CD14-positive monocyte (primary cell): ENCODE data around the gene CASTOR2. TPM values are rescaled to one million over a fixed set of nuclear protein-coding genes. Genes with fewer than 3 reads are reported as not detected.
"Not testable (repeated sequence)": the region's sequence is repeated elsewhere in the genome, so short reads cannot be mapped to it uniquely, and the experiment has no call there.

Experiments
- DNase-seq, 3 donors: peaks; one replicate each; pipeline ENCODE4 v3.0.0-alpha.2; 2011 to 2022
- H2AFZ ChIP-seq: 2 replicates; pipeline ENCODE4 v1.6.0; 2012; ENCODE audit warnings: mild to moderate bottlenecking, low read depth, low read length, inconsistent platforms; ENCODE audit not compliant: insufficient read depth, poor library complexity, severe bottlenecking
- H3K27ac ChIP-seq, 2 donors: 1 replicate in 1 of 2; 2 replicates in 1 of 2; pipeline ENCODE4 v1.5.1; 2012 to 2013; ENCODE audit warnings: low read length in 2 of 2, control low read depth in 1 of 2, inconsistent platforms in 1 of 2, low read depth in 1 of 2, mild to moderate bottlenecking in 1 of 2
- H3K27me3 ChIP-seq, 2 donors: one replicate each; pipeline versions ENCODE4 v1.6.0 to v1.6.1; 2011 to 2013; ENCODE audit warnings: low read length in 2 of 2; ENCODE audit not compliant: control insufficient read depth in 2 of 2, insufficient read depth in 2 of 2
- H3K36me3 ChIP-seq, 2 donors: replicated peaks in 1 of 2; 1 replicate in 1 of 2; 2 replicates in 1 of 2; pipeline versions ENCODE4 v1.5.1 to v1.6.1; 2012 to 2013; ENCODE audit warnings: low read length in 2 of 2, control low read depth in 1 of 2, inconsistent platforms in 1 of 2, mild to moderate bottlenecking in 1 of 2; ENCODE audit not compliant: insufficient read depth in 2 of 2, control insufficient read depth in 1 of 2
- H3K4me1 ChIP-seq, 2 donors: 1 replicate in 1 of 2; 2 replicates in 1 of 2; pipeline versions ENCODE4 v1.5.1 to v1.6.1; 2012 to 2013; ENCODE audit warnings: low read length in 2 of 2, control low read depth in 1 of 2, inconsistent platforms in 1 of 2, mild to moderate bottlenecking in 1 of 2, moderate library complexity in 1 of 2; ENCODE audit not compliant: insufficient read depth in 2 of 2, control insufficient read depth in 1 of 2
- H3K4me2 ChIP-seq: replicated peaks from 2 replicates; pipeline ENCODE3; 2012; ENCODE audit warnings: low read length, moderate library complexity, mild to moderate bottlenecking; ENCODE audit not compliant: poor library complexity, severe bottlenecking; ENCODE audit errors: extremely low read depth
- H3K4me3 ChIP-seq, 3 experiments: fragments of 200-600 bp in 1 of 3; sonication (generic) in 1 of 3; replicated peaks in 1 of 3; 1 replicate in 2 of 3; 2 replicates in 1 of 3; pipeline ENCODE4 v1.5.1; 2011 to 2013; ENCODE audit warnings: low read length in 3 of 3, mild to moderate bottlenecking in 3 of 3, control low read depth in 2 of 3, low read depth in 2 of 3, inconsistent platforms in 1 of 3, moderate library complexity in 1 of 3
- H3K79me2 ChIP-seq: 2 replicates; pipeline ENCODE4 v1.6.0; 2012; ENCODE audit warnings: mild to moderate bottlenecking, control low read depth, inconsistent platforms, low read length, moderate library complexity; ENCODE audit not compliant: insufficient read depth
- H3K9ac ChIP-seq: 2 replicates; pipeline ENCODE4 v1.6.0; 2017; ENCODE audit warnings: low read length, mild to moderate bottlenecking; ENCODE audit not compliant: insufficient read depth, poor library complexity, severe bottlenecking
- H3K9me3 ChIP-seq, 2 donors: replicated peaks in 1 of 2; 1 replicate in 1 of 2; 2 replicates in 1 of 2; pipeline versions ENCODE4 v1.5.1 to v1.6.1; 2012 to 2013; ENCODE audit warnings: low read length in 2 of 2, control low read depth in 1 of 2; ENCODE audit not compliant: control insufficient read depth in 1 of 2, insufficient read depth in 1 of 2
- H4K20me1 ChIP-seq: 2 replicates; pipeline ENCODE4 v1.6.0; 2012; ENCODE audit warnings: mild to moderate bottlenecking, low read length, control low read depth, moderate library complexity; ENCODE audit not compliant: insufficient read depth
- H3K27ac Mint-ChIP-seq, 7 donors: one replicate each; pipeline ENCODE4 v1.8.0; 2020; ENCODE audit warnings: mild to moderate bottlenecking in 7 of 7, mixed read lengths in 7 of 7, moderate library complexity in 6 of 7, inconsistent platforms in 2 of 7
- H3K27me3 Mint-ChIP-seq, 3 donors: one replicate each; pipeline ENCODE4 v1.8.0; 2021 to 2022; ENCODE audit warnings: low read depth in 3 of 3, mild to moderate bottlenecking in 3 of 3, mixed read lengths in 3 of 3, moderate library complexity in 3 of 3, inconsistent platforms in 1 of 3
- H3K36me3 Mint-ChIP-seq, 2 donors: one replicate each; pipeline ENCODE4 v1.8.0; 2020; ENCODE audit warnings: mixed read lengths in 2 of 2, inconsistent platforms in 1 of 2, mild to moderate bottlenecking in 1 of 2
- H3K4me1 Mint-ChIP-seq: one replicate; pipeline ENCODE4 v1.8.0; 2020; ENCODE audit warnings: mild to moderate bottlenecking, mixed read lengths
- H3K4me3 Mint-ChIP-seq, 2 donors: one replicate each; pipeline ENCODE4 v1.8.0; 2020; ENCODE audit warnings: mild to moderate bottlenecking in 2 of 2, mixed read lengths in 2 of 2, moderate library complexity in 1 of 2
- H3K9me3 Mint-ChIP-seq, 7 donors: one replicate each; pipeline ENCODE4 v1.8.0; 2020 to 2022; ENCODE audit warnings: mixed read lengths in 7 of 7, mild to moderate bottlenecking in 6 of 7, moderate library complexity in 6 of 7, inconsistent platforms in 2 of 7
- WGBS: methylation state at CpG from one replicate; pipeline ENCODE4 v1.1.5; 2013; ENCODE audit warnings: missing lambda C conversion rate; ENCODE audit not compliant: insufficient coverage; 5-methylcytosine and 5-hydroxymethylcytosine counted together
- intact Hi-C, 2 donors: fragments of 100-400 bp; cut with micrococcal nuclease; formaldehyde crosslinking; loops; one replicate each; pipeline versions ENCODE4 v1.15.0 to v1.15.1; 2023
- polyA plus RNA-seq, 3 donors: library from polyadenylated mRNA; depleted of rRNA in 1 of 3; unstranded in 2 of 3; stranded (reverse) in 1 of 3; fragments of 300-500 nt in 2 of 3; fragments of >200 nt in 1 of 3; fragmentation: Illumina TruSeq in 2 of 3; gene quantifications; 1 replicate in 2 of 3; 2 replicates in 1 of 3; pipeline ENCODE4 v1.2.3, GENCODE V29; 2012 to 2021
- TF ChIP-seq, protein P1 (sequence below): fragments of 200-600 bp; IDR thresholded peaks from one replicate; pipeline ENCODE4 v1.8.0; 2022; ENCODE audit warnings: antibody characterized with exemption, mild to moderate bottlenecking

CASTOR2 gene
- polyA plus RNA-seq, 3 donors, result 0.29 to 2.4 (median 0.79) TPM

- Mint-ChIP-seq H3K9me3 (peaks cover 0 to 2% (median 0%) of the 10 kb centered on the region in 7 donors), H3K4me1 (peaks cover 6% of the 10 kb centered on the region), H3K27ac (no peak overlapping the region), H3K36me3 (no peaks in the 10 kb centered on the region), H3K4me3 (no peak overlapping the region), H3K27me3 (peaks cover 3 to 8% (median 4%) of the 10 kb centered on the region in 3 donors)
- no peak overlapping the region for H3K4me2 ChIP-seq
- intact Hi-C loops, result no loop called here
- H4K20me1 ChIP-seq, result no peaks in the 10 kb centered on the region
- no peaks in the 10 kb centered on the region for H3K27me3 ChIP-seq
- no peaks in the 10 kb centered on the region for H3K79me2 ChIP-seq
- H2AFZ ChIP-seq, result no peak overlapping the region
- no peak overlapping the region for H3K27ac ChIP-seq
- TF ChIP-seq, protein P1, sequence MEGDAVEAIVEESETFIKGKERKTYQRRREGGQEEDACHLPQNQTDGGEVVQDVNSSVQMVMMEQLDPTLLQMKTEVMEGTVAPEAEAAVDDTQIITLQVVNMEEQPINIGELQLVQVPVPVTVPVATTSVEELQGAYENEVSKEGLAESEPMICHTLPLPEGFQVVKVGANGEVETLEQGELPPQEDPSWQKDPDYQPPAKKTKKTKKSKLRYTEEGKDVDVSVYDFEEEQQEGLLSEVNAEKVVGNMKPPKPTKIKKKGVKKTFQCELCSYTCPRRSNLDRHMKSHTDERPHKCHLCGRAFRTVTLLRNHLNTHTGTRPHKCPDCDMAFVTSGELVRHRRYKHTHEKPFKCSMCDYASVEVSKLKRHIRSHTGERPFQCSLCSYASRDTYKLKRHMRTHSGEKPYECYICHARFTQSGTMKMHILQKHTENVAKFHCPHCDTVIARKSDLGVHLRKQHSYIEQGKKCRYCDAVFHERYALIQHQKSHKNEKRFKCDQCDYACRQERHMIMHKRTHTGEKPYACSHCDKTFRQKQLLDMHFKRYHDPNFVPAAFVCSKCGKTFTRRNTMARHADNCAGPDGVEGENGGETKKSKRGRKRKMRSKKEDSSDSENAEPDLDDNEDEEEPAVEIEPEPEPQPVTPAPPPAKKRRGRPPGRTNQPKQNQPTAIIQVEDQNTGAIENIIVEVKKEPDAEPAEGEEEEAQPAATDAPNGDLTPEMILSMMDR, result no peak
- H3K9me3 ChIP-seq, result no peaks in the 10 kb centered on the region
- no peak overlapping the region for H3K4me3 ChIP-seq
- no peak for DNase-seq
- no peaks in the 10 kb centered on the region for H3K36me3 ChIP-seq
- no peak overlapping the region for H3K9ac ChIP-seq
- H3K4me1 ChIP-seq, result no peaks in the 10 kb centered on the region
- 100% methylated on average over 2 of the region's 4 CpGs for WGBS
Measured at GRCh38 chr7:74993121-74993520, 28.6 kb downstream of the CASTOR2 start.

DNA sequence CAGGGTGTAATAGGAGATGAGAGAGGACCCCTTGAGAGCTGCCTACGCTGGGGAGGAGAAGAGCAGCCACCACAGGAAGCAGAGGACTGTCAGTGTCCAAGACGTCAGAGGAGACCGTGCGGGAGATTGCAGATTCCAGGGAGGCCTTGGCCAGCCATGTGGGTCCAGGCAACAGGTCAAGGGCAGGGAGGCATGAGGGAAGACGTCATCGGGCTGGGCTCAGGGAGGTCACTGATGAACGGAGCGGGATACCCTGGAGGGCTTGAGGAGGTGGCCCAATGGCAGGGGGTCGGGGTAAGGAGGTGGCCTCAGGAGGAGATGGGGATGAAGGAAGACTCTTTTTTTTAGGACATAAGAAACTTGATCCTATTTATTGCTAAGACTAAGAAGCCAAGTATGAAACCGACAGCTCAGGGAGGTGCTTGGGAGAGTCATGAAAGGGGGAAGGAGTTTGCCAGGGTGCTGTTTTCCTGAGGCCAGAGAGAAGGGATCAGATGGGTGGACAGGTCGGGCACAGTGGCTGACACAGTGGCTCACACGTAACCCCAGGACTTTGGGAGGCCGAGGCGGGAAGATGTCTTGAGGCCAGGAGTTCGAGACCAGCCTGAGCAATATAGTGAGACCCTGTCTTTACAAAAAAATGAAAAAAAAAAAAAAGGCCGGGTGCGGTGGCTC is 30.5 kb downstream of the CASTOR2 start:
- H3K9me3 ChIP-seq, H3K36me3 ChIP-seq, H3K4me1 ChIP-seq, H3K4me3 Mint-ChIP-seq, H3K4me1 Mint-ChIP-seq, H3K79me2 ChIP-seq, H3K27me3 ChIP-seq, H3K27ac ChIP-seq, H3K4me2 ChIP-seq, H3K27me3 Mint-ChIP-seq, H3K36me3 Mint-ChIP-seq, DNase-seq, H4K20me1 ChIP-seq, H2AFZ ChIP-seq, H3K9me3 Mint-ChIP-seq, H3K4me3 ChIP-seq, H3K9ac ChIP-seq, intact Hi-C loops: not testable (repeated sequence)
- peak overlapping the region in 2 of 7 donors; percentile 21 to 35 for H3K27ac Mint-ChIP-seq
- WGBS, result 86% methylated on average over 12 of the region's 17 CpGs

GRCh38 chr7:74996361-74996760 is 31.9 kb downstream of the CASTOR2 start:
- H3K36me3 Mint-ChIP-seq, H3K9me3 ChIP-seq, H3K4me1 Mint-ChIP-seq, H3K27ac Mint-ChIP-seq, intact Hi-C loops, H3K79me2 ChIP-seq, H3K4me3 Mint-ChIP-seq, H4K20me1 ChIP-seq, H3K27me3 ChIP-seq, H3K4me2 ChIP-seq, H3K9me3 Mint-ChIP-seq, H3K4me3 ChIP-seq, H3K27ac ChIP-seq, DNase-seq, H3K27me3 Mint-ChIP-seq, H2AFZ ChIP-seq, H3K4me1 ChIP-seq, H3K9ac ChIP-seq, H3K36me3 ChIP-seq: not testable (repeated sequence)
- WGBS, result 93% methylated on average over 3 of the region's 5 CpGs

DNA sequence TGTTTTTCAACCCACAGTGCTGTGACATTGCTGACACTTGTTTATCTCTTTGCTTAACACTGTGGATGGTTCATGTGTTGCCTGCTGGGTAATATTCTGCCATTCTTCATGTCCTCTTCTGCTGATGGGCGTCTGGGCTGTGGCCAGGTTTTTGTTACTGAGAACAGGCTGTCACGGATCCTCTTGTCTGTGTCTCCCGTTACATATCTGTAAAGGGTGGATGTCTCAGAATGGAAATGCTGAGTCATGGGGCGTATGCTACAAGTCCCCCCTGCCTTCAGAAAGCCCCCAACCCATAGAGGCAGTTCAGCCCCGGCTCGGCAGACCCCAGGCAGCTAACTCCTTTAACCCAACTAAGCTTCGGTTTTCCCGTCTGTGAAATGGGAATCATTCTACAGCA is 33.3 kb downstream of the CASTOR2 start:
- H3K4me2 ChIP-seq, H3K27ac Mint-ChIP-seq, H3K4me1 ChIP-seq, H3K4me3 Mint-ChIP-seq, H4K20me1 ChIP-seq, H3K36me3 Mint-ChIP-seq, H3K36me3 ChIP-seq, H3K9me3 Mint-ChIP-seq, intact Hi-C loops, H3K27me3 Mint-ChIP-seq, H3K27ac ChIP-seq, H3K9ac ChIP-seq, H3K27me3 ChIP-seq, H3K4me3 ChIP-seq, H3K4me1 Mint-ChIP-seq, H3K9me3 ChIP-seq, H3K79me2 ChIP-seq, H2AFZ ChIP-seq, DNase-seq: not testable (repeated sequence)
- no CpG with 5 or more reads among the region's 8 CpGs for WGBS
